Mucosa of descending colon (tissue), 3 donors: Measurements from ENCODE around the gene DYNC1H1. TPM values are rescaled to one million over a fixed set of nuclear protein-coding genes. Genes with fewer than 3 reads are reported as not detected.

Experiments
- ATAC-seq: fragments of 200-7000 bp; cut with Tn5 transposase; one replicate; pipeline ENCODE4 v1.9.1; 2020; ENCODE audit warnings: mild to moderate bottlenecking, moderate library complexity
- DNase-seq, 3 donors: peaks; one replicate each; pipeline ENCODE4 v3.0.0-alpha.2; 2020
- H3K36me3 ChIP-seq: fragments of 200-600 bp; one replicate; pipeline ENCODE4 v1.8.0; 2021; ENCODE audit warnings: low read depth, mild to moderate bottlenecking
- H3K4me1 ChIP-seq: fragments of 200-600 bp; one replicate; pipeline ENCODE4 v1.8.0; 2021; ENCODE audit warnings: low read depth, mild to moderate bottlenecking
- H3K4me3 ChIP-seq: fragments of 200-600 bp; one replicate; pipeline ENCODE4 v1.8.0; 2021; ENCODE audit warnings: mild to moderate bottlenecking
- H3K9me3 ChIP-seq: fragments of 200-600 bp; one replicate; pipeline ENCODE4 v1.8.0; 2021; ENCODE audit warnings: mild to moderate bottlenecking
- intact Hi-C, 2 donors: fragments of 100-400 bp; cut with DNase I in 1 of 2; cut with micrococcal nuclease in 1 of 2; formaldehyde crosslinking; loops; one replicate each; pipeline versions ENCODE4 v1.11.0 to v1.11.1; 2022; cut with DNase I, micrococcal nuclease
- total RNA-seq, 3 donors: library from RNA; stranded (reverse); fragmentation: NEBNext Ultra II Directional in 2 of 3; extraction: Animal tissue kit (Norgen Biotek cat#: 25700) in 2 of 3; gene quantifications; one replicate each; pipeline versions ENCODE4 v1.2.1 to v1.2.4, GENCODE V29; 2021 to 2023
- TF ChIP-seq, protein P1 (sequence below): fragments of 200-600 bp; IDR thresholded peaks from one replicate; pipeline ENCODE4 v1.8.0; 2022; ENCODE audit warnings: antibody characterized with exemption, mild to moderate bottlenecking
- donor health status: DM: no; HTN: no; CAD: no; lungs with moderate emphysema.
- donor health status: DM: no; HTN: no; CAD: no.
- donor health status: DM: no; HTN: yes; CAD: no.

DYNC1H1 gene
- total RNA-seq, 3 donors from 2014 or later, result 403 to 547 (median 409) TPM

DNA sequence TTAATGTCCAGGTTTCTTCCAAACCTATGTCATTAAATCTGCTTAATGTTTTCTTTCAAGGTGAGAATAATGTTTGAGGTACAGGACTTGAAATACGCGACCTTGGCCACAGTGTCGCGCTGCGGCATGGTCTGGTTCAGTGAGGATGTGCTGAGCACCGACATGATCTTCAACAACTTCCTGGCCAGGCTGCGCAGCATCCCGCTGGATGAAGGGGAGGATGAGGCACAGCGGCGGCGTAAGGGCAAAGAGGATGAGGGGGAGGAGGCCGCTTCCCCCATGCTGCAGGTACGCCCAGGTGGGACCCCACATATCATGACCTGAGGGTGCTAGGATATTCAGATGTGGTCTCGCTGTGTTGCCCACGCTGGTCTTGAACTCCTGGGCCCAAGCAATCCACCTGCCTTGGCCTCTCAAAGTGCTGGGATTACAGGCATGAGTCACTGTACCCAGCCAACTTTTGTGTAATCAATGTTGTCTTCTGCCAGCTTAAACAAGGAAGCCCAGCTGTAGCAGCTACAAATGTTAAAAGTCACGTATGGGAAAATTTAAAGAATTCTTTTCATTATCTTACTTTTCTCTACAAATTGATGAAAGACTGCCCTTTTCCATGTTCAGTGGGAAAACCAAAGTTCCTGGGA, 50.8 kb downstream of the DYNC1H1 start:
- ATAC-seq, result no peak
- intact Hi-C loops, result no loop called here
- TF ChIP-seq, protein P1, sequence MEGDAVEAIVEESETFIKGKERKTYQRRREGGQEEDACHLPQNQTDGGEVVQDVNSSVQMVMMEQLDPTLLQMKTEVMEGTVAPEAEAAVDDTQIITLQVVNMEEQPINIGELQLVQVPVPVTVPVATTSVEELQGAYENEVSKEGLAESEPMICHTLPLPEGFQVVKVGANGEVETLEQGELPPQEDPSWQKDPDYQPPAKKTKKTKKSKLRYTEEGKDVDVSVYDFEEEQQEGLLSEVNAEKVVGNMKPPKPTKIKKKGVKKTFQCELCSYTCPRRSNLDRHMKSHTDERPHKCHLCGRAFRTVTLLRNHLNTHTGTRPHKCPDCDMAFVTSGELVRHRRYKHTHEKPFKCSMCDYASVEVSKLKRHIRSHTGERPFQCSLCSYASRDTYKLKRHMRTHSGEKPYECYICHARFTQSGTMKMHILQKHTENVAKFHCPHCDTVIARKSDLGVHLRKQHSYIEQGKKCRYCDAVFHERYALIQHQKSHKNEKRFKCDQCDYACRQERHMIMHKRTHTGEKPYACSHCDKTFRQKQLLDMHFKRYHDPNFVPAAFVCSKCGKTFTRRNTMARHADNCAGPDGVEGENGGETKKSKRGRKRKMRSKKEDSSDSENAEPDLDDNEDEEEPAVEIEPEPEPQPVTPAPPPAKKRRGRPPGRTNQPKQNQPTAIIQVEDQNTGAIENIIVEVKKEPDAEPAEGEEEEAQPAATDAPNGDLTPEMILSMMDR, result no peak
- Histone ChIP-seq H3K9me3 (no peaks in the 10 kb centered on the region), H3K4me1 (no peaks in the 10 kb centered on the region), H3K4me3 (no peak overlapping the region), H3K36me3 (peaks cover 49% of the 10 kb centered on the region)
- DNase-seq, result peak in 1 of 3 donors; percentile 22

DNA sequence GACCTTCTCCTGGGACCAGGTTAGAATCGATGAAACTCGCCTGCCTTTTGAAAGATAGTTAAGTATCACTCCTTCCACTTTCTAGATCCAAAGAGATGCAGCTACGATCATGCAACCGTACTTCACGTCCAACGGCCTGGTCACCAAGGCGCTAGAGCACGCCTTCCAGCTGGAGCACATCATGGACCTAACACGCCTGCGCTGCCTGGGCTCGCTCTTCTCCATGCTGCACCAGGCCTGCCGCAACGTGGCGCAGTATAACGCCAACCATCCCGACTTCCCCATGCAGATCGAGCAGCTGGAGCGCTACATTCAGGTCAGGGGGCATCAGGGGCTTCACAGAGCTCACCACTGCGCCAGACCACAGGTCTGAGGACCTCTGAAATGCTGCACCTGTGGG, 51.4 kb downstream of the DYNC1H1 start:
- Histone ChIP-seq H3K4me3 (no peak overlapping the region), H3K36me3 (peaks cover 49% of the 10 kb centered on the region), H3K9me3 (no peaks in the 10 kb centered on the region), H3K4me1 (no peaks in the 10 kb centered on the region)
- DNase-seq, result peak in 1 of 3 donors; percentile 40
- intact Hi-C loops, result no loop called here
- no peak for ATAC-seq
- TF ChIP-seq, protein P1, result no peak

DNA sequence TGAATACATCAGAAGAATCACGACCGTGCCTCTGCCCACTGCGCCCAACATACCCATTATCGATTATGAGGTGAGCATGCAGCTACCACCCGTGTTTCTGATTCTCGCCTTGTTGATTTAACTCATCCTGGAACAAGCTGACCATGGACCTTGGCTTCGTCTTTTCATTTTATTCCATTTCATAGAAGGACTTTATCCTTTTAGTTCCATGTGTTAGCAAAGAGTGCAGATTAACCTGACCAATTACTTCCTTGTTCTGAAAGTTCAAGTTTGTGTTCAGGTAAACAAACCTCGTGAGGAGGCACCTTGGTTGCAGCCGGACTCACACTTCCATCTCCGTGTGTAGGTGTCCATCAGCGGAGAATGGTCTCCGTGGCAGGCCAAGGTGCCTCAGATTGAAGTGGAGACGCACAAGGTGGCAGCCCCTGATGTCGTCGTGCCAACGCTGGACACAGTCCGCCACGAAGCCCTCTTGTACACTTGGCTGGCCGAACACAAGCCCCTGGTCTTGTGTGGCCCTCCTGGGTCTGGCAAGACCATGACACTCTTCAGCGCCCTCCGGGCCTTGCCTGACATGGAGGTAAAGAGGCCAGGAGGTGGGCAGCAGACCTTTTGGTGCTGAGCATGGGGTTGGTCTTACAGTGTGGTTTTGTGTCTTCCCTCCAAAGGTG, 52.2 kb downstream of the DYNC1H1 start:
- Histone ChIP-seq H3K4me3 (no peak overlapping the region), H3K9me3 (no peaks in the 10 kb centered on the region), H3K36me3 (peaks cover 46% of the 10 kb centered on the region), H3K4me1 (no peaks in the 10 kb centered on the region)
- TF ChIP-seq, protein P1, result no peak
- intact Hi-C loops, result no loop called here
- DNase-seq, result peak in 1 of 3 donors; percentile 35
- no peak for ATAC-seq

DNA sequence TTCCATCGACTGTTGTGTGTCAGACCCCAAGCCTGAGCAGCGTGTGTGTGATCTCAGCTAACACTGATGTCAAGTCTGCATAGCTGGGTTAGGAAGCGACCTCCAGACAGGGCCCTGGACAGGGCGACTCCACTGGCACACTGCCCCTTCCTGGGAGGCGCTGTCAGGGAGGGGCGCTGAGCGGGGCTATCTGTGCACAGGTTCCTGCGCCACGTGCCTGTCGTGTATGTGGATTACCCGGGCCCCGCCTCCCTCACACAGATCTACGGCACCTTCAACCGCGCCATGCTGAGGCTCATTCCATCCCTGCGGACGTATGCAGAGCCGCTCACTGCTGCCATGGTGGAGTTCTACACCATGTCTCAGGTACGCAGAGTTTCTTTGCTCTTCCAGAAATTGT, 53.9 kb downstream of the DYNC1H1 start:
- H3K4me3 ChIP-seq, result no peak overlapping the region
- intact Hi-C loops, result no loop called here
- H3K36me3 ChIP-seq, result peaks cover 45% of the 10 kb centered on the region
- DNase-seq, result peak in 1 of 3 donors; percentile 30
- no peaks in the 10 kb centered on the region for H3K9me3 ChIP-seq
- H3K4me1 ChIP-seq, result no peaks in the 10 kb centered on the region
- ATAC-seq, result no peak
- TF ChIP-seq, protein P1, result no peak

DNA sequence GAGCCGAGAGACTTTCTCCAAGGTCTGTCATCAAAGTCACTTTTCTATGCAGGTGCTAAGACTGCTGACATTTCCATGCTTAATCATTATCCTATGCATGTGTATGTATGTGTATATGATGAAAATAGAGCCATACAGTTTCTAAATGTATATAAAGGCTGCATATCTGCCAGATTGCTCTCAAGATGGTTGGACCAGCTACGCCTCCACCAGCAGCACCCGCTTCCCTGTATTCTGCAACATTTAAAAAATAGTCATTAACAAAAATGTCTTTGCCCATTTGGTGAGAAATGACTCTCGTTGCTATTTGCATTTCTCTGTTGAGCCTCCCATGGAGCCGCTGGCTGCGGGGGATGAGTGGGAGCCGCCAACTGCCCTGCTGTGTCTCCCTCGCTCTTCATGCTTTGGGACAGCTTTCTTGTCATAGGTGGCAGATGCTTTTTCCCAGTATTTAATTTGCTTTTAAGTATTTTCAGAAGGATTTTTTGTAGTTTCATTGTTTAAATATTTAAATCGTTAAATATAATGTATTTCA, 54.7 kb downstream of the DYNC1H1 start:
- H3K9me3 ChIP-seq, result no peaks in the 10 kb centered on the region
- no peak overlapping the region for H3K4me3 ChIP-seq
- ATAC-seq (no peak), DNase-seq (peak in 1 of 3 donors; percentile 10)
- no peaks in the 10 kb centered on the region for H3K4me1 ChIP-seq
- intact Hi-C loops, result no loop called here
- TF ChIP-seq, protein P1, result no peak
- peaks cover 47% of the 10 kb centered on the region for H3K36me3 ChIP-seq
